ENCODE measurements around the gene GRIK2. TPM values are rescaled to one million over a fixed set of nuclear protein-coding genes. Genes with fewer than 3 reads are reported as not detected.

GRIK2 gene
- total RNA-seq, 1 donor from 2014 or later, result 3.7 TPM

DNA sequence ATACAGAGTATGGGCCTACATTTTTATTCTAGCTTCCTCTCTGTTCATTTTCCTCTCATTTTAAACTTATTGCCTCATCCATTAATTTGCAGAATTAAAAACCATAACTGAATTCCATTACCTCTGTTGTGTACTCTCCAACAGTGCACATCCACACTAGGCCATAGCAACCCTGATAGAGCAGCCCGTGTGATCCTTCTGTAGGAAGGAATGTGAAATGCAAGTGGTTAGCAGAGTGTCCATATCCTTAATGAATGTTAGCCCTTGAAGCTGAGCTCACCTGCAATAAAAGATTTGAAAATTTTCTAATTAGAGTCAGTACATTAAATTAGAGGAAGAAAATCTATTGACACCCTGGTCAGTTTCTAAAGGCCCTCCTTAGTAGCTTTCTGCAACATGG lies 6.5 kb upstream of the GRIK2 start:
- Histone ChIP-seq H3K27ac (ENCODE audit: low read depth, low read length) (no peak overlapping the region), H3K27me3 (ENCODE audit: control insufficient read depth in 3 of 3, insufficient read depth in 3 of 3, low read length in 3 of 3) (peaks cover 7 to 12% (median 9%) of the 10 kb centered on the region in 3 donors), H3K9me3 (ENCODE audit: control insufficient read depth in 3 of 3, low read length in 3 of 3) (no peaks in the 10 kb centered on the region), H3K36me3 (ENCODE audit: control insufficient read depth in 3 of 3, insufficient read depth in 3 of 3, low read length in 3 of 3) (no peaks in the 10 kb centered on the region), H3K4me3 (ENCODE audit: low read length in 3 of 3) (no peak overlapping the region), H3K9ac (ENCODE audit: low read depth in 1 of 3, low read length in 3 of 3) (no peak overlapping the region), H3K4me1 (ENCODE audit: control insufficient read depth in 3 of 3, insufficient read depth in 3 of 3, low read length in 3 of 3) (no peaks in the 10 kb centered on the region)

DNA sequence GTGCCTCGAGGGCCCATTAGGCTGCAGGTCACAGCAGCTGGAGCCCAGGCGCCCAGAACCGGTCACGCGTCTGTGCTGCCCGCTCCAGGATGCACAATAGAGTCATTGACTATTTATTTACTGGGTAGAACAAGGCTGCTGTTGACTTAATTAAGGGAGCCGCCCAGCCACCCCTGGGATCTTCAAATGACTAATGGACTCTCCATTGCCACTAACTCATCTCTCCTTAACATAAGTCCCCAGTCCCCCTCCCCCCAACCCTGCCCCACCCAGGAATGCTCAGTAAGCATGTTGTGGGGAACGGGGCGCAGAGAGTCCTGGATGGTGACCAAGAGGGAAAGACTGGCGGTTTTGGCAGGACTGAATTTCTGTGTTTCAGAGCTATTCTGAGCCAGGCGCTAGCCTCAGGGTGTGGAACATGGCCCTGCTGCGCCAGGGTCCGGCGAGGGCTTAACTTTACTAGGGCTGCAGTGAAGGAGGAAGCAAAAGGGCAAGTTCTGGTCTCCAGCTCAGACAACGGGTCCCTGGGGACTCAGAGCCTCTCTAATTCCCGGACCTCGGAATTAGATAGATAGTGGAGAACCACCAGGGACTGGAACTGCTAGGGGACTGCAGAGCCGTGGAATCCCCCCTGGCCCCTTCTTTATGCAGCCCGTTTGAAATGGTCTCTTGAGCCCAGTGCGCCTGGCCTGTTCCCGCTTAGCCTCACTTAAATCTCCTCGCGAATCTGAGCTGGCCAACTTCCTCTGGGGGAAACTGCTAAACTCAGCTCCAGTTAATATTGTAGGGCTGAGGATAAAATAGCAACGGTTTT lies 1.5 kb upstream of the GRIK2 start:
- Histone ChIP-seq H3K4me1 (ENCODE audit: control insufficient read depth in 3 of 3, insufficient read depth in 3 of 3, low read length in 3 of 3) (peaks cover 4 to 15% (median 8%) of the 10 kb centered on the region in 3 donors), H3K9ac (ENCODE audit: low read depth in 1 of 3, low read length in 3 of 3) (no peak overlapping the region), H3K27me3 (ENCODE audit: control insufficient read depth in 3 of 3, insufficient read depth in 3 of 3, low read length in 3 of 3) (peaks cover 25 to 35% (median 31%) of the 10 kb centered on the region in 3 donors), H3K36me3 (ENCODE audit: control insufficient read depth in 3 of 3, insufficient read depth in 3 of 3, low read length in 3 of 3) (no peaks in the 10 kb centered on the region), H3K9me3 (ENCODE audit: control insufficient read depth in 3 of 3, low read length in 3 of 3) (no peaks in the 10 kb centered on the region), H3K27ac (ENCODE audit: low read depth, low read length) (no peak overlapping the region), H3K4me3 (ENCODE audit: low read length in 3 of 3) (peak overlapping the region in 1 of 3 donors; percentile 67)

DNA sequence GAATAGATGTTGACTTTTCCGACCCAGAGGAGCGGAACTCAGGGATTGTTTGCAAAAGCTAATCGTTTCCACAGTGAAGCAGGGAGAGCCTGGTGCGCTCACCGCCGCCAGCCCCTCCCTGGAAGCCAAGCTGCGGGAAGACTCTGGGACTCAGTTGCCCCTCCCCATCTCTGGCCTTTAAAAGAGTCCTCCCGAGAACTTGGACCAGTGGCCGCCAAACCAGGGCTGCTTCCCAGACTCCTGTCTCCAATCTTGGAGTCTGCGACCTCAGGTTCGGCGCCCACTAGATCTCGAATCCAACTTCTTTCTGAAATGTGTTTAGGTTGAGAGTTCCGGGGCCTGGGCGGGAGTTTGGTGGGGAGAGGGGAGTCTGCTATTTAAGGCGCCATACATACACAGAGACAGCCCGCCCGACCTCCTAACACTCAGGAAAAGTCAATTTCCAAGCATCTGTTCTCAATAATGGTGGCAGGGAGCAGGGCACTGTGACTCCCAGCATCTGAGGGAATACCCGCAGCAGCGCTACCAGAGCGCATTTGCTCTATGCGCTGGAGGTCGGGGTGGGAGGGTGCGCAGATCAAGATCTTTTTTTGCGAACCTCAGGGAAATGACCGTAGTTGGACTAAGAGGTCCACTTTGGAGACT lies 800 bp upstream of the GRIK2 start:
- H3K9ac ChIP-seq (ENCODE audit: low read depth in 1 of 3, low read length in 3 of 3), result no peak overlapping the region
- no peaks in the 10 kb centered on the region for H3K9me3 ChIP-seq (ENCODE audit: control insufficient read depth in 3 of 3, low read length in 3 of 3)
- peaks cover 4 to 15% (median 8%) of the 10 kb centered on the region in 3 donors for H3K4me1 ChIP-seq (ENCODE audit: control insufficient read depth in 3 of 3, insufficient read depth in 3 of 3, low read length in 3 of 3)
- H3K36me3 ChIP-seq (ENCODE audit: control insufficient read depth in 3 of 3, insufficient read depth in 3 of 3, low read length in 3 of 3), result no peaks in the 10 kb centered on the region
- H3K4me3 ChIP-seq (ENCODE audit: low read length in 3 of 3), result peak overlapping the region in 2 of 3 donors; percentile 49 to 67
- peaks cover 25 to 35% (median 31%) of the 10 kb centered on the region in 3 donors for H3K27me3 ChIP-seq (ENCODE audit: control insufficient read depth in 3 of 3, insufficient read depth in 3 of 3, low read length in 3 of 3)
- no peak overlapping the region for H3K27ac ChIP-seq (ENCODE audit: low read depth, low read length)

DNA sequence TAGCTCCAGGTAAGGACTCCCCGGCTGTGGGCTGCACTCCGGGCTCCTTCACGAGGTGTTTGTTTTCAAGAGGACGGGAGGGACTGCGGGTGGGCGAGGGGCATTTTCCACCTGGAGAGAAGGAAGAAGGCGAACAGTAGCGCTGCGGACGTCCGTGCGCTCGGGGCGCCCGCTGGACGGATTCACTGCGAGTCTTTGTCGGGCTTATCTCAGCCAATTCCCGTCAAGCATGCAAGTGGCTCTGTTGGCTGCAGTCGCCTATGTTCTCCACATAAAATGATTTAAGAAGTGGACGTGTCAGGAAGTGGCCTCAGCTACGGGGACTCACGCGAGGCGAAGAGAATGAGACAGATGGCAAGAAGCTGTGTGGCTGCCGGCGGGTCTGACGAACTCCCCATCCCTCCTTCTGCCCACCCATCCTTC lies 332 bp downstream of the GRIK2 start:
- peak overlapping the region; percentile 24 to 63 (median 43) for H3K4me3 ChIP-seq (ENCODE audit: low read length in 3 of 3)
- H3K27ac ChIP-seq (ENCODE audit: low read depth, low read length), result no peak overlapping the region
- H3K27me3 ChIP-seq (ENCODE audit: control insufficient read depth in 3 of 3, insufficient read depth in 3 of 3, low read length in 3 of 3), result peaks cover 30 to 39% (median 36%) of the 10 kb centered on the region in 3 donors
- no peaks in the 10 kb centered on the region for H3K9me3 ChIP-seq (ENCODE audit: control insufficient read depth in 3 of 3, low read length in 3 of 3)
- no peaks in the 10 kb centered on the region for H3K36me3 ChIP-seq (ENCODE audit: control insufficient read depth in 3 of 3, insufficient read depth in 3 of 3, low read length in 3 of 3)
- H3K4me1 ChIP-seq (ENCODE audit: control insufficient read depth in 3 of 3, insufficient read depth in 3 of 3, low read length in 3 of 3), result peaks cover 4 to 15% (median 8%) of the 10 kb centered on the region in 3 donors
- no peak overlapping the region for H3K9ac ChIP-seq (ENCODE audit: low read depth in 1 of 3, low read length in 3 of 3)

DNA sequence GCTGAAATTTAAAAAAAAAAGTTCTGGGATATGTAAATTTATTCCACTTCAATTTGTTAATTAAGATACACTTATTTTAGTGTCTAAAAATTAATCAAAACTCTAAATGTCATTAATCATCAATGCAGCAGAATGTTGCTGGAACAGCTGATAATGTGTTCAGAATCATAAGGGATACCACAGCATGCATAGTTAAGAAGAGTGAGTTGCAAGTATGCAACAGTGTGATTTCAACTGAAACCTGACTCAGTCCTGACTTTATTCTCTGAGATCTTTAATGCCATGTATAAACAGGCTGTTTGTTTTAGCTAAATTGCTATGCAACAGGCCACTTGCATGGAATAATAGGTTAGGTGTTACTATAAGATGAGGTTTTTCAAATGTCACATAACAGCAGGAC lies 1.4 kb downstream of the GRIK2 start:
- no peaks in the 10 kb centered on the region for H3K36me3 ChIP-seq (ENCODE audit: control insufficient read depth in 3 of 3, insufficient read depth in 3 of 3, low read length in 3 of 3)
- H3K27me3 ChIP-seq (ENCODE audit: control insufficient read depth in 3 of 3, insufficient read depth in 3 of 3, low read length in 3 of 3), result peaks cover 41 to 50% (median 43%) of the 10 kb centered on the region in 3 donors
- H3K9me3 ChIP-seq (ENCODE audit: control insufficient read depth in 3 of 3, low read length in 3 of 3), result no peaks in the 10 kb centered on the region
- no peak overlapping the region for H3K27ac ChIP-seq (ENCODE audit: low read depth, low read length)
- H3K4me1 ChIP-seq (ENCODE audit: control insufficient read depth in 3 of 3, insufficient read depth in 3 of 3, low read length in 3 of 3), result peaks cover 4 to 15% (median 8%) of the 10 kb centered on the region in 3 donors
- no peak overlapping the region for H3K4me3 ChIP-seq (ENCODE audit: low read length in 3 of 3)
- no peak overlapping the region for H3K9ac ChIP-seq (ENCODE audit: low read depth in 1 of 3, low read length in 3 of 3)

DNA sequence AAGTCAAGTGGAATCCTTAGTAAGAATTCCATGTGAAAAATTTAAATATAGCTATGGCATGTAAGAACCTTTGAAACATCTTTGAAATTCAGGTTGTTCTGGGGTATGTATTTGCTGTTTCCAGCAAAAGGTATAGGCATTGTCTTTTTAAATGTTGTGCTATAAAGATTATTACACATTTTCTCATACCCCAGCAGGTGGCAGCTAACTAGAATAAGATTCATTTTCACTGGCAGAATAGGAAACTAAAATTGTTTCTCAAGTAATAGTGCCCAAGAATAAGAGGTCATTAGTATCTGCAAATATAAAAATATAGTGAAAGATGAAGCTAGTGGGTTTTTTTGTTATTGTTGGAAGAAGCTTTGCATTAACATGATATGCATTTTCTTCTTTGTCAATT lies 1.8 kb downstream of the GRIK2 start:
- Histone ChIP-seq H3K36me3 (ENCODE audit: control insufficient read depth in 3 of 3, insufficient read depth in 3 of 3, low read length in 3 of 3) (no peaks in the 10 kb centered on the region), H3K4me1 (ENCODE audit: control insufficient read depth in 3 of 3, insufficient read depth in 3 of 3, low read length in 3 of 3) (peaks cover 4 to 15% (median 8%) of the 10 kb centered on the region in 3 donors), H3K9me3 (ENCODE audit: control insufficient read depth in 3 of 3, low read length in 3 of 3) (no peaks in the 10 kb centered on the region), H3K9ac (ENCODE audit: low read depth in 1 of 3, low read length in 3 of 3) (no peak overlapping the region), H3K27ac (ENCODE audit: low read depth, low read length) (no peak overlapping the region), H3K4me3 (ENCODE audit: low read length in 3 of 3) (no peak overlapping the region), H3K27me3 (ENCODE audit: control insufficient read depth in 3 of 3, insufficient read depth in 3 of 3, low read length in 3 of 3) (peaks cover 45 to 54% (median 46%) of the 10 kb centered on the region in 3 donors)

DNA sequence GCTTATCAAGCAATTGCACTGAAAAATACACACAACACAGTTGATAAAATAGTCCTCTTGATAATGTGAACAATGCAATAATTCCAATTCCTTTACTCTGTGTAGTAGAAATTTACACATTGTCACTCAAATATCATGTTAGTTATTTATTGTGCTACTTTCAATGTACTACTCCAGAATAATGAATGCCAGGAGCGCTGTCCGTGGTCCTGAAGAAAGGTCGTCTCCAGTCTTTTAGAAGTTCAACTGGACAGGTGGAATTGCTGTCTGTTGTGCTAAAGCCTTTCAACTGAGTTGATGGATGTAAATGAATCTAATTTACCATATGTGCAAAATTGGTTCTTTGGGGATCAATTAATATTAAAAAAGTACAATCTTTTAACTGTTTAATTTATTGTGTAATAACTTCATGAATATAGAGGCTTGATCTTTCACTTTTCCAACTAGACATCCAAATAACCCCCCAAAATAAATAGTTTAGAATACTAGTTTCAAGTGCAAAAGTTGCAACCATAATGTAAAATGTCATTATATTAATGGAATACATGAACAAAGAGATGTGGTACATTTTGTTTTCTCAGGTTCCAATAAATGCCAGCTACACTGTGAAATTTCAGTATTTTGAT lies 3.2 kb downstream of the GRIK2 start:
- Histone ChIP-seq H3K27me3 (ENCODE audit: control insufficient read depth in 3 of 3, insufficient read depth in 3 of 3, low read length in 3 of 3) (peaks cover 47 to 57% (median 52%) of the 10 kb centered on the region in 3 donors), H3K36me3 (ENCODE audit: control insufficient read depth in 3 of 3, insufficient read depth in 3 of 3, low read length in 3 of 3) (no peaks in the 10 kb centered on the region)

DNA sequence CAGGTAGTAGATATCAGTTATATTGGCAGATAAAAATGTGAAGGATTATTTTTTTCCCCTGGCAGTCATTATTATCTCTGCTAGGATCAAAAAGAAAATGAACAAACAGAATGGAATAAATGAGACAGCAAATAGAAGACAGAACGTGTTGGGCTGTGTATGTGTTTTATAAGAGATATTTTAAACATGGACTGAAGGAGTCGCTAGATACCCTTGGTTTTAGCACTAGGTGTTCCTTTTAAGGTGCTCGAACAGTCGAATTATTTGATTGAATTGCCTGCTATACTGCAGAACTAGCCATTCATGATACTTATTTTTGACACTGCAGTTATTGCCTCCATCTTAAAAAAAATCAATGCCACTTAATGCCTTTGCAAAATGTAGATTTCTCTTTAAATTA lies 3.7 kb downstream of the GRIK2 start:
- Histone ChIP-seq H3K27ac (ENCODE audit: low read depth, low read length) (no peak overlapping the region), H3K9ac (ENCODE audit: low read depth in 1 of 3, low read length in 3 of 3) (no peak overlapping the region), H3K4me3 (ENCODE audit: low read length in 3 of 3) (no peak overlapping the region), H3K27me3 (ENCODE audit: control insufficient read depth in 3 of 3, insufficient read depth in 3 of 3, low read length in 3 of 3) (peaks cover 48 to 58% (median 53%) of the 10 kb centered on the region in 3 donors), H3K36me3 (ENCODE audit: control insufficient read depth in 3 of 3, insufficient read depth in 3 of 3, low read length in 3 of 3) (no peaks in the 10 kb centered on the region), H3K4me1 (ENCODE audit: control insufficient read depth in 3 of 3, insufficient read depth in 3 of 3, low read length in 3 of 3) (peaks cover 4 to 15% (median 12%) of the 10 kb centered on the region in 3 donors), H3K9me3 (ENCODE audit: control insufficient read depth in 3 of 3, low read length in 3 of 3) (no peaks in the 10 kb centered on the region)

More for the DNA sequence above, 3.2 kb downstream of the GRIK2 start:
- Histone ChIP-seq H3K9ac (ENCODE audit: low read depth in 1 of 3, low read length in 3 of 3) (no peak overlapping the region), H3K4me3 (ENCODE audit: low read length in 3 of 3) (no peak overlapping the region), H3K4me1 (ENCODE audit: control insufficient read depth in 3 of 3, insufficient read depth in 3 of 3, low read length in 3 of 3) (peaks cover 4 to 15% (median 8%) of the 10 kb centered on the region in 3 donors), H3K9me3 (ENCODE audit: control insufficient read depth in 3 of 3, low read length in 3 of 3) (no peaks in the 10 kb centered on the region), H3K27ac (ENCODE audit: low read depth, low read length) (no peak overlapping the region)

DNA sequence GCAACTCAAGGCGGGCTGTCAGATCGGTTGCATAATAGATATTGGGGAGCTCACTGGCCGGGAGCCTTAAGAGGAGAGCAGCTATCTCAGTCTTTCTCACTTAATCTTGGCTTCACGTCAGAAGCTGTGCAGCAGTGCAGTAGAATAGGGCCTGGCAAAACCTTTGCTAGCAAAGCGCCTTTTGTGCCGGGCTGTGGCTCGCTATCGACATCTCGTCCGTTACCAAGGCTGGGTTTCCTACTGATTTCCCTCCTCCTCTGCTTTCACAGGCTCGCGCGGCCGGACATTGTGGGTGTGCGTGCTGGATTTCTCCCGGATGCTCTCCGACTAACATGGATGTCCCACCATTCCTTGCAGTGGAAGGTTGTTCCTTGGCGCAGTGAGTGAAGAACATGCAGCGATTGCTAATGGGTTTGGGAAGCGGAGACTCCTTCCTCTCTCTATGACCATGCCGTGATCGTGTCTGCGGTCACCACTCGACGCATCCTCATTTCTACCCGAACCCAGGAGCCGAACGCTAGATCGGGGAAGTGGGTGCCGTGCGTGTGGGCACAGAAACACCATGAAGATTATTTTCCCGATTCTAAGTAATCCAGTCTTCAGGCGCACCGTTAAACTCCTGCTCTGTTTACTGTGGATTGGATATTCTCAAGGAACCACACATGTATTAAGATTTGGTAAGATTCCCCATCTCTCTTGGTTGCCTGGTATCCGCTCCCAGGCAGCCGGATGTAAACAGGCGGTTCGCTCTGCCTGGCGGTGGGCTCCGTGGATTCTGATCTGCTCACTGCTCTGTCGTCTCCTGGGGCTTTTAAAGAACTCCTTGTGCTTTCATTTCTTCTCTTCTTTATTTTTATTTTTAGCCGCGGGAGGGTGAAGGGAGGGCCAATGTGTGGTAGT lies 5.5 kb downstream of the GRIK2 start:
- Histone ChIP-seq H3K4me3 (ENCODE audit: low read length in 3 of 3) (no peak overlapping the region), H3K36me3 (ENCODE audit: control insufficient read depth in 3 of 3, insufficient read depth in 3 of 3, low read length in 3 of 3) (no peaks in the 10 kb centered on the region), H3K9ac (ENCODE audit: low read depth in 1 of 3, low read length in 3 of 3) (no peak overlapping the region), H3K27ac (ENCODE audit: low read depth, low read length) (no peak overlapping the region), H3K9me3 (ENCODE audit: control insufficient read depth in 3 of 3, low read length in 3 of 3) (no peaks in the 10 kb centered on the region), H3K27me3 (ENCODE audit: control insufficient read depth in 3 of 3, insufficient read depth in 3 of 3, low read length in 3 of 3) (peaks cover 48 to 54% (median 51%) of the 10 kb centered on the region in 3 donors), H3K4me1 (ENCODE audit: control insufficient read depth in 3 of 3, insufficient read depth in 3 of 3, low read length in 3 of 3) (peaks cover 0 to 4% (median under 1%) of the 10 kb centered on the region in 3 donors)

Data from skeletal muscle tissue (tissue), 4 donors.